ENCODE data around the gene HLA-DQB2.
A peak's percentile ranks its signal among the peaks of the same experiment; 100 is the strongest.
"Not testable (repeated sequence)": the region's sequence is repeated elsewhere in the genome, so short reads cannot be mapped to it uniquely, and the experiment has no call there.

HLA-DQB2 gene

GRCh38 chr6:32763421-32763820, at the start of gene HLA-DQB2:
TSS of gene HLA-DQB2 (minus strand) at chr6:32763532. CDS start at chr6:32763470, 62 bp downstream.
- no peak for DNase-seq (ENCODE audit: low read depth)

- no peak for DNase-seq (ENCODE audit: low read depth)
These were observed 45.8 kb upstream of the HLA-DQB2 start for GRCh38 chr6:32809171-32809570.

GRCh38 chr6:32807020-32807580, 43.8 kb upstream of the HLA-DQB2 start:
- DNase-seq (ENCODE audit: low read depth): no peak

- DNase-seq (ENCODE audit: low read depth): not testable (repeated sequence)
These were observed 42.1 kb upstream of the HLA-DQB2 start for GRCh38 chr6:32805404-32805803.

GRCh38 chr6:32803416-32803815, 40.1 kb upstream of the HLA-DQB2 start:
- no peak for DNase-seq (ENCODE audit: low read depth)

- DNase-seq (ENCODE audit: low read depth): no peak
These were observed 36.4 kb upstream of the HLA-DQB2 start for GRCh38 chr6:32799740-32800139.

GRCh38 chr6:32799168-32799567, 35.8 kb upstream of the HLA-DQB2 start:
- DNase-seq (ENCODE audit: low read depth): no peak

GRCh38 chr6:32796848-32797776, 33.8 kb upstream of the HLA-DQB2 start:
- DNase-seq (ENCODE audit: low read depth): peak; percentile 53

GRCh38 chr6:32794510-32794909, 31.2 kb upstream of the HLA-DQB2 start:
- DNase-seq (ENCODE audit: low read depth): no peak

- no peak for DNase-seq (ENCODE audit: low read depth)
These were observed 29.6 kb upstream of the HLA-DQB2 start for GRCh38 chr6:32792901-32793435.

GRCh38 chr6:32790306-32790705, 27.0 kb upstream of the HLA-DQB2 start:
- DNase-seq (ENCODE audit: low read depth): no peak

GRCh38 chr6:32785781-32786533, 22.6 kb upstream of the HLA-DQB2 start:
- DNase-seq (ENCODE audit: low read depth): no peak

- DNase-seq (ENCODE audit: low read depth): not testable (repeated sequence)
These were observed 19.6 kb upstream of the HLA-DQB2 start for GRCh38 chr6:32782923-32783322.

GRCh38 chr6:32779036-32779435, 15.7 kb upstream of the HLA-DQB2 start:
- no peak for DNase-seq (ENCODE audit: low read depth)

GRCh38 chr6:32775071-32775470, 11.7 kb upstream of the HLA-DQB2 start:
- DNase-seq (ENCODE audit: low read depth): no peak

- DNase-seq (ENCODE audit: low read depth): no peak
These were observed 11.1 kb upstream of the HLA-DQB2 start for GRCh38 chr6:32774426-32774825.

GRCh38 chr6:32772656-32773055, 9.3 kb upstream of the HLA-DQB2 start:
- DNase-seq (ENCODE audit: low read depth): no peak

GRCh38 chr6:32764048-32764447, 716 bp upstream of the HLA-DQB2 start:
- DNase-seq (ENCODE audit: low read depth): no peak

- DNase-seq (ENCODE audit: low read depth): no peak
These were observed 1.8 kb downstream of the HLA-DQB2 start for GRCh38 chr6:32761548-32761947.

- no peak for DNase-seq (ENCODE audit: low read depth)
These were observed 2.3 kb downstream of the HLA-DQB2 start for GRCh38 chr6:32761072-32761471.

GRCh38 chr6:32759669-32760068, 3.7 kb downstream of the HLA-DQB2 start:
- no peak for DNase-seq (ENCODE audit: low read depth)

GRCh38 chr6:32752580-32752979, 10.8 kb downstream of the HLA-DQB2 start:
- no peak for DNase-seq (ENCODE audit: low read depth)
